ENCODE measurements around the gene CHDH. TPM values are rescaled to one million over a fixed set of nuclear protein-coding genes. Genes with fewer than 3 reads are reported as not detected.

The CHDH gene
- total and polyA plus RNA-seq, 9 donors, result 0.85 to 7.0 (median 4.1) TPM

- 84 to 88% (median 87%) methylated on average over 13 to 14 of the region's 14 CpGs for WGBS, 3 donors
- H3K36me3 ChIP-seq, result no peaks in the 10 kb centered on the region
- H3K4me3 ChIP-seq, result no peak overlapping the region
- intact Hi-C loops (cut with DNase I), result no loop called here
- no peak overlapping the region for H3K27ac ChIP-seq
- no peaks in the 10 kb centered on the region for H3K9me3 ChIP-seq
- no peaks in the 10 kb centered on the region for H3K4me1 ChIP-seq (ENCODE audit: insufficient read depth)
- TF ChIP-seq CTCF (IDR thresholded peaks at IDR 0.05) (no peak), EP300 (IDR thresholded peaks at IDR 0.05) (no peak), POLR2A (IDR thresholded peaks at IDR 0.05) (no peak)
- H3K27me3 ChIP-seq, result no peaks in the 10 kb centered on the region
- no peak for DNase-seq
These were observed 82.0 kb downstream of the CHDH start for GRCh38 chr3:53764026-53764775.

- Histone ChIP-seq H3K27ac (no peak overlapping the region), H3K9me3 (no peaks in the 10 kb centered on the region), H3K27me3 (no peaks in the 10 kb centered on the region), H3K4me3 (no peak overlapping the region), H3K36me3 (no peaks in the 10 kb centered on the region), H3K4me1 (ENCODE audit: insufficient read depth) (no peaks in the 10 kb centered on the region)
- TF ChIP-seq POLR2A (IDR thresholded peaks at IDR 0.05) (no peak), EP300 (IDR thresholded peaks at IDR 0.05) (no peak), CTCF (IDR thresholded peaks at IDR 0.05) (no peak)
- DNase-seq, result no peak
- WGBS, 3 donors, result 86 to 92% (median 91%) methylated on average over 7 of the region's 7 CpGs
- intact Hi-C loops (cut with DNase I), result no loop called here
These were observed 82.9 kb downstream of the CHDH start for GRCh38 chr3:53763353-53763752.

Small RNA genes lying within 50 kb of the gene (small RNA-seq; reads per million reads assigned to genes)
- gene AC012467.1, result not detected

Other genes starting within 250 kb of the CHDH start
- 1 to 10 TPM in 6 of 7 donors, under 1 TPM in 1; 0.99 to 5.6 (median 1.1) TPM for gene IL17RB, start 149 bp upstream of the CHDH start, total RNA-seq
- 1 to 10 TPM; 1.1 to 1.2 TPM for gene IL17RB, start 149 bp upstream of the CHDH start, polyA plus RNA-seq
- 10 to 100 TPM; 12.5 to 34.5 (median 21.3) TPM for gene ACTR8, start 35.7 kb upstream of the CHDH start, total RNA-seq
- 10 to 100 TPM in 1 of 2 donors, 1 to 10 TPM in 1; 9.1 to 20.6 TPM for gene ACTR8, start 35.7 kb upstream of the CHDH start, polyA plus RNA-seq
- gene SELENOK, start 45.4 kb upstream of the CHDH start, total RNA-seq, result 10 to 100 TPM; 38.9 to 99.9 (median 56.1) TPM
- 10 to 100 TPM; 62.3 to 81.0 TPM for gene SELENOK, start 45.4 kb upstream of the CHDH start, polyA plus RNA-seq